ENCODE results near the gene WDFY2.

Gene WDFY2

DNA sequence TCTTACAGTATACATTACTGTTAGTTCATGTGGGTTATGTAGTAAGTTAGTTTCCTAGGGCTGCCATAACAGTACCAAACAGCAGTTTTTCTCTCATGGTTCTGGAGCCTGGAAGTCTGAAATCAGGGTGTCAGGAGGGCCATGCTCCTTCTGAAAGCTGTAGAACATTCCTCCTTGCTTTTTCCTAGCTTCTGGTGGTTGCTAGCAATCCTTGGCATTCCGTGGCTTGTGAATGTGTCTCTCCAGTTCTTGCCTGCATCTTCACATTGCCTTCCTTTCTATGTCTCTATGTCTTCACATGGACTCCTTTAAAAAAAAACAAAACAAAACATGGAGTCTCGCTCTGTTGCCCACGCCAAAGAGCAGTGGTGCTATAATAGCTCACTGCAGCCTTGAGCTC lies 95.4 kb downstream of the WDFY2 start:
- DNase-seq (ENCODE audit: low read depth): no peak
- H3K4me3 ChIP-seq (ENCODE audit: low read depth, low read length): no peak overlapping the region
- TF ChIP-seq, protein P1, sequence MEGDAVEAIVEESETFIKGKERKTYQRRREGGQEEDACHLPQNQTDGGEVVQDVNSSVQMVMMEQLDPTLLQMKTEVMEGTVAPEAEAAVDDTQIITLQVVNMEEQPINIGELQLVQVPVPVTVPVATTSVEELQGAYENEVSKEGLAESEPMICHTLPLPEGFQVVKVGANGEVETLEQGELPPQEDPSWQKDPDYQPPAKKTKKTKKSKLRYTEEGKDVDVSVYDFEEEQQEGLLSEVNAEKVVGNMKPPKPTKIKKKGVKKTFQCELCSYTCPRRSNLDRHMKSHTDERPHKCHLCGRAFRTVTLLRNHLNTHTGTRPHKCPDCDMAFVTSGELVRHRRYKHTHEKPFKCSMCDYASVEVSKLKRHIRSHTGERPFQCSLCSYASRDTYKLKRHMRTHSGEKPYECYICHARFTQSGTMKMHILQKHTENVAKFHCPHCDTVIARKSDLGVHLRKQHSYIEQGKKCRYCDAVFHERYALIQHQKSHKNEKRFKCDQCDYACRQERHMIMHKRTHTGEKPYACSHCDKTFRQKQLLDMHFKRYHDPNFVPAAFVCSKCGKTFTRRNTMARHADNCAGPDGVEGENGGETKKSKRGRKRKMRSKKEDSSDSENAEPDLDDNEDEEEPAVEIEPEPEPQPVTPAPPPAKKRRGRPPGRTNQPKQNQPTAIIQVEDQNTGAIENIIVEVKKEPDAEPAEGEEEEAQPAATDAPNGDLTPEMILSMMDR (IDR thresholded peaks at IDR 0.05; ENCODE audit: low read depth, low read length): no peak
- no peak for TF ChIP-seq MYC (IDR thresholded peaks at IDR 0.05; ENCODE audit: low read depth, low read length)
- TF ChIP-seq POLR2A (IDR thresholded peaks at IDR 0.05; ENCODE audit: extremely low read depth, insufficient read length): no peak
- no peak for TF ChIP-seq MAX (IDR thresholded peaks at IDR 0.05; ENCODE audit: low read depth, low read length)

DNA sequence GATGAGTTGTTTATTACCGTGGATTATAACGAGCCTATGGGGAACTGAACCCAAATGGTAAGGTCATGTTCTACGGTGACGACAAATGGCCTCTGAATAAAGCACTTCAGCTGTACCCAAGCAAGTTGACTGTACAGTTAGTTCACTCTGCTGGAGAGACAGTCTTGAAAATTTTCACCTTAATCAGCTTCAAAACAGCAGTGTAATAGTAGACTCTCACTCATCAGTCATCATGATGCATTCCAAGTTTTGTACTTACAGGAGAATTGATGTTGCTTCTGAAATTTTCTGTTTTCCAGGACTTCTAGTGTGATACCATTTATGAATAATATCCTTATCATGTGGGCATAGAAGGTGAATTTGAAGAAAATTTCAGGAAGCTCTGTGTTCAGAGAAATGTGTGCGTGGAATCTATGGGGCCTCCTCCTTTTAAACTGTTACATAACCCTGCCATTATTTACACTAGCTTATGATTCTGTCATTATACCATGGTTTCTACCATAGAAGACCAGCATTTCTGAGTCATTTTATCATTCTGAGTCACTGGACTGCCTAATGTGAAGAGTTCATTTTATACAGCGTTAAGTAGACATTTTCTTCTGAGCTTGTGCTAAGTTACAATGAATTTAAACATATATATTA lies 96.9 kb downstream of the WDFY2 start:
- TF ChIP-seq MYC (IDR thresholded peaks at IDR 0.05; ENCODE audit: low read depth, low read length) (no peak), POLR2A (IDR thresholded peaks at IDR 0.05; ENCODE audit: extremely low read depth, insufficient read length) (no peak), MAX (IDR thresholded peaks at IDR 0.05; ENCODE audit: low read depth, low read length) (no peak)
- TF ChIP-seq, protein P1 (IDR thresholded peaks at IDR 0.05; ENCODE audit: low read depth, low read length): no peak
- H3K4me3 ChIP-seq (ENCODE audit: low read depth, low read length): no peak overlapping the region
- peak; percentile 22 for DNase-seq (ENCODE audit: low read depth)

GRCh38 chr13:51682686-51683085 lies 98.4 kb downstream of the WDFY2 start:
- no peak for DNase-seq (ENCODE audit: low read depth)
- TF ChIP-seq POLR2A (IDR thresholded peaks at IDR 0.05; ENCODE audit: extremely low read depth, insufficient read length): no peak
- no peak overlapping the region for H3K4me3 ChIP-seq (ENCODE audit: low read depth, low read length)

- no peak overlapping the region for H3K4me3 ChIP-seq (ENCODE audit: low read depth, low read length)
- no peak for DNase-seq (ENCODE audit: low read depth)
- TF ChIP-seq MAX (IDR thresholded peaks at IDR 0.05; ENCODE audit: low read depth, low read length) (no peak), POLR2A (IDR thresholded peaks at IDR 0.05; ENCODE audit: extremely low read depth, insufficient read length) (no peak), MYC (IDR thresholded peaks at IDR 0.05; ENCODE audit: low read depth, low read length) (no peak)
- TF ChIP-seq, protein P1 (IDR thresholded peaks at IDR 0.05; ENCODE audit: low read depth, low read length): no peak
Measured at GRCh38 chr13:51683597-51683996, 99.3 kb downstream of the WDFY2 start.

DNA sequence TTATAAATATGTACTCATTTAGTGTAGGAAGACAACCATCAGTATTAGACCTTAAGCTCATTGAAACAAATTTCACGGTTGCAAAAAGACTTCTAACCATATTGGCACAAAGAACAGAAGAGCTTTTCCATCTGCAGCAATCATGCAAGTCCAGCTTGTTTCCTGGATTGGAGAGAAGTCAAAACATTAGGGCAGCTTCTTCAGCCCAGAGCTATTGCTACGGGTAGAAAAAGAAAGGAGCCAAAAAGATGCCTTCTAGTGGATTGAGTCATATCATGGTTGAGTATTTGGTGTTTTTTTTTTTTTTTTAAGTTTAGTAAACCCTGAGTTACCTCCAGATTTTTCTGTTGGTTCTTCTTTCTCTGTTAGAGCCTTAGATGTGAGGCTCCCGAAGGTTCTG lies 99.8 kb downstream of the WDFY2 start:
- TF ChIP-seq, protein P1 (IDR thresholded peaks at IDR 0.05; ENCODE audit: low read depth, low read length): no peak
- TF ChIP-seq MYC (IDR thresholded peaks at IDR 0.05; ENCODE audit: low read depth, low read length) (no peak), POLR2A (IDR thresholded peaks at IDR 0.05; ENCODE audit: extremely low read depth, insufficient read length) (no peak), MAX (IDR thresholded peaks at IDR 0.05; ENCODE audit: low read depth, low read length) (no peak)
- no peak for DNase-seq (ENCODE audit: low read depth)
- no peak overlapping the region for H3K4me3 ChIP-seq (ENCODE audit: low read depth, low read length)

GRCh38 chr13:51687947-51688714 lies 103.9 kb downstream of the WDFY2 start:
- no peak for DNase-seq (ENCODE audit: low read depth)
- no peak overlapping the region for H3K4me3 ChIP-seq (ENCODE audit: low read depth, low read length)
- no peak for TF ChIP-seq MAX (IDR thresholded peaks at IDR 0.05; ENCODE audit: low read depth, low read length)
- no peak for TF ChIP-seq POLR2A (IDR thresholded peaks at IDR 0.05; ENCODE audit: extremely low read depth, insufficient read length)
- no peak for TF ChIP-seq MYC (IDR thresholded peaks at IDR 0.05; ENCODE audit: low read depth, low read length)
- TF ChIP-seq, protein P1 (IDR thresholded peaks at IDR 0.05; ENCODE audit: low read depth, low read length): no peak

Data from NB4 (cell line).